SK-MEL-5 (cell line): ENCODE data around the gene ITK. TPM values are rescaled to one million over a fixed set of nuclear protein-coding genes. Genes with fewer than 3 reads are reported as not detected.
"Not testable (repeated sequence)": the region's sequence is repeated elsewhere in the genome, so short reads cannot be mapped to it uniquely, and the experiment has no call there.

Experiments
- DNase-seq: peaks from one replicate; pipeline ENCODE4 v3.0.0-alpha.2; 2016; ENCODE audit warnings: low read depth, low spot score
- in situ Hi-C: cut with HindIII; loops from 2 replicates; pipeline ENCODE4 v1.10.0; 2016; ENCODE audit warnings: low sequenced_read_pairs, high pct_unique_total_duplicates, low pct_unique_long_range_greater_than_20kb
- total RNA-seq: library from RNA; depleted of rRNA; stranded (reverse); fragments of >200 nt; shearing (Covaris generic); gene quantifications from 2 replicates; pipeline ENCODE4 v1.2.3, GENCODE V29; 2014

Gene ITK
- total RNA-seq, 1 experiment from 2014 or later, result 20.6 TPM

- in situ Hi-C loops, result no loop called here
These were observed 16.4 kb downstream of the ITK start for GRCh38 chr5:157197086-157197485.

DNA sequence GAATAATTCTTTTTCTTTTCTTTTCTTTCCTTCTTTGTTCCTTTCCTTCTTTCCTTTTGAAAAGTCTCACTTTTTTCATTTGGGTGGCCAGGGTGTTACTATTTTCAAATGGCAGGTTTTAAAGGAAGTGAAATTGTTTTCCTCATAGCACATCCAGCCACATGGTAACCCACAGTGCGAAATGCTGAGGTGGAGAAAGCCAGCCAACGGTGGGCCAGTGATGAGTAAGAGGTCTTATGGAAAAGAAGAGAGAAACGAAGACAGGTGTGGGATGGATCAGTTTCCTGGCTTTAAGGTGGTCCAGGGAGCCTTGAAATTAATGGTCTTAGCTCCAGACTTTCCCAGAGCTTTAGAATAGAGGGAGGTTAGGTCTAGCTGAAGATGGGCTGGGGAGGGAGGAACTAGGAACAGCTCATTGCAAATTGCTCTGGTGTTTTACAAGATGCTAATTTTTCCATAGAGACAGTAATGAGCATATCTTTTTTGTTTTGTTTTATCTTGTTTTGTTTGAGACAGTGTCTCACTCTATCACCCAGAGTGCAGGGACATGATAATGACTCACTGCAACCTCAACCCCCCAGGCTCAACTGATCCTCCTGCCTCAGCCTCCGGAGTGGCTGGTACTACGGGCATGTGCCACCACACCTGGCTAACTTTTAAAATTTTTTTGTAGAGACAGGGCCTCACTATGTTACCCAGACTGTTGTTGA, 17.8 kb downstream of the ITK start:
- in situ Hi-C loops, result no loop called here
- no peak for DNase-seq

More at GRCh38 chr5:157197086-157197485, 16.4 kb downstream of the ITK start:
- DNase-seq, result no peak

GRCh38 chr5:157201857-157202256, 21.2 kb downstream of the ITK start:
- no peak for DNase-seq
- in situ Hi-C loops, result no loop called here

DNA sequence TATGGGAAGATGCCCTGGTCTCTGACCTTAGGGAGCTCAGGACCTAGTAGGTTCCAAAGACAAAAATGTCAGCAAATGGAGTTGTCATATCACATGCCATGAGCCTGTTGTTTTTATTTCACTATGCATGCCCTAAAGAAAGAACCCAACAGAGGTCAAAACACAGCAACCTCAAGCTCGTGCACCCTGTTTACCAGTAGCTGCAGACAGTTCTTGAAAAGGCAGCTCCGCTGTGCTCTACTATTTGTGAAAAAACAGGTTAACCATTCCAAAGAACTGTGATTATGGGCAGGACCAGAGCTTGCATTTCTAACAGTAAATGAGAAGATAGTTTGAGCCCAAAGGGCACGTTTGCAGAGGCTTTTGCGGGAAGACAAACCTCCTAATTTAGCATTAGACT, 22.8 kb downstream of the ITK start:
- in situ Hi-C loops, result no loop called here
- DNase-seq, result no peak

- in situ Hi-C loops, result no loop called here
- DNase-seq, result no peak
These were observed 24.1 kb downstream of the ITK start for GRCh38 chr5:157204765-157205164.

DNA sequence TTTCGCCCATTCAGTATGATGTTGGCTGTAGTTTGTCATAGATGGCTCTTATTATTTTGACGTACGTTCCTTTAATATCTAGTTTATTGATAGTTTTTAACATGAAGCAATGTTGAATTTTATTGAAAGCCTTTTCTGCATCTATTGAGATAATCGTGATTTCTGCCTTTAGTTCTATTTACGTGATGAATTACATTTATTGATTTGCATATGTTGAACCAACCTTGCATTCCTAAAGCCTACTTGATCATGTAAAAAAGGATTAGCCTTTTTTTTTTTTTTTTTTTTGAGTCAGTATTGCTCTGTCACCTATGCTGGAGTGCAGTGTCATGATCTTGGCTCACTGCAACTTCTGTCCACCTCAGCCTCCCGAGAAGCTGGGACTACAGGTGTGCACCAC, 25.1 kb downstream of the ITK start:
- in situ Hi-C loops, result no loop called here
- no peak for DNase-seq

DNA sequence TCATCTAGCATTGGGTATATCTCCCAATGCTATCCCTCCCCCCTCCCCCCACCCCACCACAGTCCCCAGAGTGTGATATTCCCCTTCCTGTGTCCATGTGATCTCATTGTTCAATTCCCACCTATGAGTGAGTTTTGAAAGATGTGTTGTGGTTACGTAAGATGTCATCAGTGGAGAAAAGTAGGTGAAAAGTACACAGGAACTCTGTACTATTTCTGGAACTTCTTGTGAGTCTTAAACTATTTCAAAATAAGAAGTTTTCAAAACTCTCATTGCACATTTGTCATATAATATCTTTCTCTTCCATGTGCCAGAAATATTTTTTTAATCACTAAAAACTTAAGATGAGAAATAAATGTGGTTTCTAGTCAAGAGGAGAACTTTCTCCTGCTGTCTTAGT, 30.0 kb downstream of the ITK start:
- DNase-seq, in situ Hi-C loops: not testable (repeated sequence)

DNA sequence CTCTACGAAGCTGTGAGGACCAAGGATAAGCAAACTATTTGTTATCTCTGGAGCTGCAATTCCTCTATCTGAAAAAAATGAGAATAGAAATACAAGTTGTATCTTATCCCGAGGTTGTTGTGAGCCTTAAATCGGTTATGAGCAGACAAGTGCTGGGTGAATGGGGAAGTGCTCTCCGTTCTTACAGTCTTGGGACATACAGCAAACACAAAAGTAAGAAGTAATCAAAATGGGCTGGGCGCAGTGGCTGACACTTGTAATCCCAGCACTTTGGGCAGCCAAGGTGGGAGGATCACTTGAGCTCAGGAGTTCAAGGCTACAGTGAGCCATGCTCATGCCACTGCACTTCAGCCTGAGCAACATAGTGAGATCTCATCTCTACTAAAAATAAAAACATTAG, 31.7 kb downstream of the ITK start:
- in situ Hi-C loops, result no loop called here
- DNase-seq, result no peak

- DNase-seq, result no peak
- in situ Hi-C loops, result no loop called here
These were observed 33.0 kb downstream of the ITK start for GRCh38 chr5:157213527-157214243.

- in situ Hi-C loops, result no loop called here
- no peak for DNase-seq
These were observed 33.8 kb downstream of the ITK start for GRCh38 chr5:157214415-157214814.

DNA sequence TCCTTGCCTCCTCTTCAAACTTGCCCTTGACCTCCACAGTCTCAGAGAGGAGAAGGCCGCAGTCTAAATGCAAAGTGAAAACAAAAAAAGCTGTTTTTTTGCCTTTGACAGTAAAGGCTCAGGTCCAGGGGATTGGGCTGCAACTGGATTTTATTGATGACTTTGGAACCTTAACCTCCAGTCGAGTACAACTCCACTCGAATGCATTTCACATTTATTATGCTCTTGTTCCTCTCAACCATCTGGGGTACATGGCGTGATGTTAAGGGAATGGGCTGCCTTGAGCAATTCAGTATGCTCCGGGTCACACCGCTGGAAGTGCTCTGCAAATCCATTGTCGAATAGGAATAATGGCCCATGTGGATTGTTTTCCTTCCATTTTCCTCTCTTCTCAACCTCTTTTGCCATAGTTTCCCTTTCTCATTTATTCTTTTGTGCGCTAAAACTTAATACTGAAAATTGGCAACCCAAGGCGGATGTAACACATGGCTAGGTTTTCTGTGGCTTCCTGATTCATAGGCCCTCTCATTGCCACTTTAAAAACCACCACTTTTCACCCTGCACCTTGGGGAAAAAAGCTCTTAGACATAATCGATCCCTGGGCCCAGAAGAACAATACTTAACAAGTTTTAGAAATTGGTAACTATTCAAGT, 34.3 kb downstream of the ITK start:
- in situ Hi-C loops, result no loop called here
- DNase-seq, result no peak

DNA sequence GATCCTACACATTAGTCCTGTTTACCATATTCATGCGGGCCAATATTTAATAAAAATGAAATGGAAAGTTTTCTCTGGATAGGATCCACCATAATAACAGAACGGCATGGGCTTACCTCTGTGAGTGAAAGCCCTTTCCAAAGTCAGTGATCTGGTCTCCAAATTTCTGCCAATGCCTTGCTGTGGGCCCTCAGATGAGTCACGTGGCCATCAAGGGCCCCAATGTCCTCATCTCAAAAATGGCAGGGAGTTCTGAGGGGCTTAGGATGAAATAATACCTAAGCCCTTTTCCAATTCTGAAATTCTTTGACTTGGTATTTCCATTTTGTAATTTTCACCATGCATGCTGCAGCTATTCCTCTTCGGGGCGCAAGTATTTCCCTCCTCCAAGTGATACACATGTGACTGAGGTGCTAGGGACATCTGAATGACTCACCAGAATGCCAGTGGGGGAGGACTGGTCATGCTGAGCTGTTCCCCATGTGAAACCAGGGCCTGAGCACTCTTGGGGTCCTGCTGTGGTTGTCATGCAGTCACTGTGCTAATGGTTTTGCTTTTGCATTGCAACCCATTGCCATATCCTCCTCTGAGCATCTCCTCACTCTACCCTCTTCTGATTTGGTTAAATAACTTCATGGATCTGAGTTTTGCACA, 35.0 kb downstream of the ITK start:
- no peak for DNase-seq
- in situ Hi-C loops, result no loop called here

- no peak for DNase-seq
- in situ Hi-C loops, result no loop called here
These were observed 35.9 kb downstream of the ITK start for GRCh38 chr5:157216391-157217142.

- in situ Hi-C loops, result no loop called here
- no peak for DNase-seq
These were observed 36.8 kb downstream of the ITK start for GRCh38 chr5:157217289-157218024.

DNA sequence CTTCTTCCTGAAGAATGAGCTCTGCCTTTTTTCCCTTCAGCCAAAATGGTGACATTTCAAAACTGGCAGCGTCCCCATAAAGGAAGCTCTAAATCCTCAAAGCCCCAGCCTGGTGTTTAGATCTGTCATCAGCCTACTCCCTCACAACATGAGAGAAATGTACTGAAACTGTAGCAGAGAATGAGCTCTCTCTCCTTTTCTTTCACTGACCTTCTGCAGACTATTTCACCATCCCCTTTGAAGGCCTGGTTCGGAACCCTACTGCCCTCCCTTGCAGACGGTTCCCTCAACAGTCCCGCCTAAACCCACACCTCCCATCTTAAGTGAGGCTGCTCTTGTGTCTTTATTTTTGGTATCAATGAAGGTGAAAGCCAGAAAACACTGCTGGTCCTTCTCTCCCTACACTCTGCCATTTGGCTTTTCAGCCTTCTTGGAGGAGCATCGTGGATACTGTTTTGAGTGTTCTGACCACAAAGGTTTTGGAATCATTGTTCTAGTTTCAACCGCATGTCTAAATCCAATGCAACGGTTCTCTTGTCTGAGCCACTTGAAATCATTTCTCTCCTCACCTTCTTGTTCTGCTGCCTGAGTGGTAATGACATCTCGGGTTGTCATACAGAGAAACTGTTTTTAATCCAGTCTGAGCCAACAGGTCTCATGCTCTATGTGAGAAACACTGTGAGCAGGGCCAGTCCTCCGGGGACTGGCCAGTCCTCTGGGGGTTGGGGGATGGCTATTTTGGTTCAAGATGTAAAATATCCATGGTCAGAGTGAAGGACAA, 39.0 kb downstream of the ITK start:
- in situ Hi-C loops, result no loop called here
- DNase-seq, result no peak

- DNase-seq, result no peak
- in situ Hi-C loops, result no loop called here
These were observed 41.3 kb downstream of the ITK start for GRCh38 chr5:157221959-157222358.
